Endothelial cell of hepatic sinusoid (primary cell): ENCODE results near the gene HNRNPK.

Experiments
- in situ Hi-C: cut with HindIII; loops from 2 replicates; pipeline ENCODE4 v1.10.0; 2017; ENCODE audit warnings: low sequenced_read_pairs

Gene HNRNPK

DNA sequence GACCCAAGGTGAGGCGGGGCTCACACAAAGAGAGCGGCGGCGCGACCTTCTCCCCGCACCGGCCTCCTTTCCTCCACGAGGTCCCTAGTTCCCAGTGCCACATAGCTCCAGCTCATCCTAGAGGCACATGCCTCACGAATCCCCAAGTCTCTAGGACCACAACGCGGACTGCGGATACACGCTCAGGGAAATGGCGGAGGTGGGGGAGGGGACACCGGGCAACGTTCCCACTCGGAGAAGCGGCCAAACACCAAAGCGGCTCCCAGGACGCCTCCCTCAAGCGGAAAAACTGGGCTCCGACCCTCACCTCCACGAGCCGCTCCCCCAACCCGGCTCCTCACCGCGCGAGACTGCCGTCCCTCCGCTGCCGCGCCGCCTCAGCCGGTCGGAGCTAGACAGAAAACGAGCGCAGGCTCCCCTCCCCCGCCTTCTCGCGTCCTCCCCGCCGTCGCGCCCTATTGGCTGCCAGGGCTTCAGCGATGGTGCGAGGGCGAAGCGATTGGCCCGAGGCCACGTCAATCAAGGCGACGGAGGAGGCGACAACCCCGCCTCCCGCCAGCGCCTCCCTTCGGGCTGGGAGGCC is at the start of gene HNRNPK:
Gene HNRNPK (minus strand): TSS at position 404 of the 583 bp plus-strand sequence. CDS start 1,963 bp downstream, outside the sequence.
- in situ Hi-C loops, result no loop called here

DNA sequence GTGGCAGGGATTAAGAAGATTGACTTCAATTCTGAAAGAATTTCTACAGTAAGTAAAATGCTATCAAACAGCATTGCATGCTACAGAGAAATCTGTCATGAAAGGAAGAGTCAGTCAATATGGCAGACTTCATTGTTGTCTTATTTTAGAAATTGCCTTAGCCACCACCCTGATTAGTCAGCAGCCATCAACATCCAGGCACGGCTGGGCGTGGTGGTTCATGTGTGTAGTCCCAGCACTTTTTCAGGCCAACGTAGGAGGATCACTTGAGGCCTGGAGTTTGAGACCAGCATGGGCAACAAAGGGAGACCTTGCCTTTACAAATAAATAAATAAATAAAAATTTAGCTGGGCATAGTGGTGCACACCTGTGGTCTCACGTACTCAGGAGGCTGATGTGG is 47.2 kb upstream of the HNRNPK start:
- in situ Hi-C loops, result no loop called here

- in situ Hi-C loops, result no loop called here
These were observed 44.1 kb upstream of the HNRNPK start for GRCh38 chr9:84024041-84024575.

- in situ Hi-C loops, result no loop called here
These were observed 27.6 kb upstream of the HNRNPK start for GRCh38 chr9:84007662-84008061.

- in situ Hi-C loops, result loop anchor here (5.0 kb wide), 1 partner anchor 54 kb away; no protein-coding TSS in a partner anchor
These were observed 23.2 kb upstream of the HNRNPK start for GRCh38 chr9:84003246-84003645.

- in situ Hi-C loops, result loop anchor here (5.0 kb wide), 1 partner anchor 55 kb away; no protein-coding TSS in a partner anchor
These were observed 22.3 kb upstream of the HNRNPK start for GRCh38 chr9:84002344-84002743.

DNA sequence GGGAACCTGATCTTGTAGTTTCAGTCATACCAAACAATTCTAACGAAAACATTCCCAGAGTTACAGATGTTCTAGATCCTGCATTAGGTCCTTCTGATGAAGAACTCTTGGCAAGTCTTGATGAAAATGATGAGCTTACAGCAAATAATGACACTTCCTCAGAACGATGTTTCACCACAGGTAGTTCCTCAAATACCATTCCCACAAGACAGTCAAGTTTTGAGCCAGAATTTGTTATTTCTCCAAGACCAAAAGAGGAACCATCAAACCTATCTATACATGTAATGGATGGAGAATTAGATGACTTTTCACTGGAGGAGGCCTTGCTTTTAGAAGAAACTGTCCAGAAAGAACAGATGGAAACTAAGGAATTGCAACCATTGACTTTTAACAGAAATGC is 21.6 kb upstream of the HNRNPK start:
- in situ Hi-C loops, result loop anchor here (5.0 kb wide), 1 partner anchor 56 kb away; no protein-coding TSS in a partner anchor

DNA sequence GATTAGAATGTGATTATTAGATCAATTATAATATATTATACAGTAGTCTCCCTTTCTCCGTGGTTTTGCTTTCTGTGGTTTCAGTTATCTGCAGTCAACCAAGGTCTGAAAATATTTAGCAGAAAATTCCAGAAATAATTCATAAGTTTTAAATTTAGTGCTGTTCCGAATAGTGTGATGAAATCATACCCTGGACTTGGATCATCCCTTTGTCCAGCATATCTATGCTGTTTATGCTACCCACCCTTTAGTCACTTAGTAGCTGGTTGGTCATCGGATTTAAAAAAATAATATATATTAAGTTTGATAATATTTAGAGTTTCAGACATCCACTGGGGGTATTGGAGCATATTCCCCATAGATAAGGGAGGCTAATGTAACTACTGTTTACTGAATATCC is 20.2 kb upstream of the HNRNPK start:
- in situ Hi-C loops, result loop anchor here (5.0 kb wide), 1 partner anchor 57 kb away; no protein-coding TSS in a partner anchor

GRCh38 chr9:83999141-83999918 is 19.3 kb upstream of the HNRNPK start:
- in situ Hi-C loops, result no loop called here

- in situ Hi-C loops, result no loop called here
These were observed 16.1 kb upstream of the HNRNPK start for GRCh38 chr9:83996126-83996525.

DNA sequence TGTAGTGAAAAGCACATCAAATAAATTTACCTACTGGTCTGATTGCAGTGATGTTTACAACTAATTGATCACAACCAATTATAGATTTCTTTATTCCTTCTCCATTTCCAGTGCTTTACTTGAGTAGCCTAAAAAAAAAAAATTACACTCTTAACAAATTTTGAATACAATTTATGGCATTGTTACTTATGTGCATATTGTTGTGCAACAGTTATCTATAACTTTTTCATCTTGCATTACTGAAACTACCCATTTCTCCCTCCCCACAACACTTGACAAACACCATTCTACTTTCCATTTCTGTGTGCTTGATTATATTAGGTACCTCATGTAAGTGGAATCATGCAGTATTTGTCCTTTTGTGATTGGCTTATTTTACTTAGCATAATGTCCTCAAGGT is 12.9 kb upstream of the HNRNPK start:
- in situ Hi-C loops, result no loop called here

DNA sequence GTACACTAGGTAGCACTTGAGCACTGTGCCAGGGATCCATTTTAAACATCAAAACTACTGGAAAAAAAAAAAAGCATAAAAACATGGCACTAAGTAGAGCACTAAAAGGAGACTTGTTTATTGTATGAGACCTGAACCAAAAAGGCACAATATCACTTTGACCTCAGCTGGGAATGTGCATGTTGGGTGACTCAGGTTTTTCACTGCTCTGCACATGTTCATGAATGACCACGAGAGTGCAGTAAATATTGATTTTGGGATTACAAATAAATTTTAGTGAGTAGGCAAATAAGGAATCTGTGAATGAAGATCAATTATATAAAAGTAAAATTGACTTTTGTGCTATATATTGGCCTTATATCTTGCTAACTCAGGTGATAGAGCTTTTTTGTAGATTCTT is 12.4 kb upstream of the HNRNPK start:
- in situ Hi-C loops, result no loop called here

DNA sequence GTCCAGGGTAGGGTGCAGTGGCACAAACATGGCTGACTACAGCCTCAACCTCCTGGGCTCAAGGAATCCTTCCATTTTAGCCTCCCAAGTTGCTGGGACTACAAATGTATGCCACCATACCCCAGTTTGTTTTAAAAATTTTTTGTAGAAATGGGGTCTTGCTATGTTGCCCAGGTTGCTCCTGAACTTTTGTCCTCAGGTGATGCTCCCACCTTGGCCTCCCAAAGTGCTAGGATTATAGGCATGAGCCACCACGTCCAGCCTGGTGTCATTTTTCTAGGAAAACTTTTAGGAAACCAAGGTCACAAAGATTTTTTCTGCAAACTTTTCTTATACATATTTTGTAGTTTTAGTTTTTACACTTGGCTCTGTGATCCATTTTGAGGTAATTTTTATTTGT is 11.3 kb upstream of the HNRNPK start:
- in situ Hi-C loops, result no loop called here

GRCh38 chr9:83988411-83988810 is 8.4 kb upstream of the HNRNPK start:
- in situ Hi-C loops, result no loop called here

DNA sequence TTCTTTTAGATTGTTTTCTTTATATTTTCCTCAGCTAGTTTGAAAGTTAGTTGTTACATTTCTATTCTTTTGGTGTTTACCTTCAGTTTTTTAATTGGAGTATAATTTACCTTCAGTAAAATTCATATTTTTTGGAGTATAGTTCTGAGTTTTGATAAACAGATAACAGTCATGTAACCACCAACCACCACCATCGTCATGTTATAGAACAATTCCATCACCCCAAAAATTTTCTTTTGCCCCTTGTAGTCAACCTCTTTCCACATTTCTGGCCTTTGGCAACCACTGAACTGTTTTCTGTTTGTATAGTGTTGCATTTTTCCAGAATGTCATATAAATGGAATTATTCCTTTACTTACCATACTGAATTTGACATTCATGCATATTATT is 7.4 kb upstream of the HNRNPK start:
- in situ Hi-C loops, result no loop called here

DNA sequence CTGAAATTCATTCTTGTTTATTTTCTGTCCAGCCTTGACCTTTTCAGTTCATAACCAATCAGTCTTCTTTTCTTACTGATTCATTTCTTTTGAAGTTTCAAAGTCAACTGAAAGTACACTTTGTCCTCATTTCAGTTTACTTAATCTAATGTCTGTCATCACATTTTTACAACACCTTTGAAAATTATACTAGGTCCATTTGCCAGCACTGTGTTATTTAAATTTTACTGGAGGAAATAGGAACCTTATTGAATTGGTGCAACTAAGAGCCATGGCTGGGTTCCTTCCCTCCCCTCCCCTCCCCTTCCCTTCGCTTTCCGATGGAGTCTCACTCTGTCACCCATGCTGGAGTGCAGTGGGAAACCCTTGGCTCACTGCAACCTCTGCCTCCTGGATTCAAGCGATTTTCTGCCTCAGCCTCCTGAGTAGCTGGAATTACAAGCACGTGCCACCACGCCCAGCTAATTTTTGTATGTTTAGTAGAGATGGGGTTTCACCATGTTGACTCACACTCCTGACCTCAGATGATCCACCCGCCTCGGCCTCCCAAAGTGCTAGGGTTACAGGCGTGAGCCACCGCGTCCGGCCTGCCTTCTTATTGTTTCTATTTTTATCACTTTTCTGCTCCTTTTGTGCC is 6.9 kb upstream of the HNRNPK start:
- in situ Hi-C loops, result no loop called here

GRCh38 chr9:83986195-83986594 is 6.2 kb upstream of the HNRNPK start:
- in situ Hi-C loops, result no loop called here

- in situ Hi-C loops, result no loop called here
These were observed 1.3 kb upstream of the HNRNPK start for GRCh38 chr9:83981126-83981871.

DNA sequence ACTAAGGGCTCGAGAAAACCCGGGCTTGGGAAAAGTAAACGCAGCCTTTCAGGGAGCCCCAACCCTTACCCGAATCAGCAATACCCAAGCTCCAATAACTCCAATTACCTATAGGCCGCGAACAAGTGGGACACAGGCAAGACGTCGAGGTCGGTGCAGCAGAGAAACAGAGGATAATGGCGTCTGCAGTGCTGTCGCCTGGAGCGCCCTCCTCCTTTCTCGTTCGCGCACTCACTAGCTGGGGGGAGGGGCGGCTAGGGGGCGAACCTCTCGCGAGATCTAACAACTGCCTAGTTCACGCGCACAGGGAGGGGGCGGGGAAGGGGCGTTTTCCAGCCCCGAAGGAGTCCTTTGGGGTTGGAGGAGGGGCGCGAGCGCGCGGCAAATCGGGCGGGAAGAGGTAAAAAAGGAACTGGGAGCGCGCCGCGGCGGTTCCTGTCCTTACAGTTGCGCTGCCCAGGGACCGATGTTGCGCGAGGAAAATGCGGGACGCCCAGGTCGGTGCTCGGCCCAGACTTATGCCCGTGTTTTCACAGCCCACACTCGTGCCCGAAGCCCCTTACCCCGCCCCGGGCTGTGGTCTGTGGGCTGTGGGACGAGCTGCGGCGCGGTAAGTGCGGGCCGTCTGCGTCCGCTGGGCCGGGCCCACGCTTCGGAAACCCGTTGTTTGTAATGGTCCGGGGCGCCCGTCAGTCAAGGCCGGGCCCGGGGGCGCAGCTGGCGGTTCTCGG is 545 bp upstream of the HNRNPK start, which contains the start of gene RMI1:
Gene RMI1 (plus strand): TSS at position 411 of the 731 bp plus-strand sequence. CDS start 20,182 bp downstream, outside the sequence.
- in situ Hi-C loops, result no loop called here
